Effector memory CD4-positive, alpha-beta T cell (primary cell): ENCODE measurements around the gene LDLRAD4.

Source experiments
- DNase-seq, 3 donors: peaks; one replicate each; pipeline ENCODE4 v3.0.0-alpha.2; 2020
- H3K27ac ChIP-seq: 2 replicates; pipeline ENCODE4 v1.7.0; 2013; ENCODE audit warnings: mild to moderate bottlenecking, low read length, moderate library complexity; ENCODE audit not compliant: insufficient read depth, poor library complexity, severe bottlenecking
- H3K27me3 ChIP-seq: replicated peaks from 2 replicates; pipeline ENCODE4 v1.7.0; 2013; ENCODE audit warnings: mild to moderate bottlenecking, low read length; ENCODE audit not compliant: insufficient read depth, control insufficient read depth, poor library complexity, severe bottlenecking
- H3K36me3 ChIP-seq: 2 replicates; pipeline ENCODE4 v1.7.0; 2013; ENCODE audit warnings: mild to moderate bottlenecking, low read length, moderate library complexity; ENCODE audit not compliant: control insufficient read depth, insufficient read depth
- H3K4me1 ChIP-seq: 2 replicates; pipeline ENCODE4 v1.7.0; 2013; ENCODE audit warnings: low read length, mild to moderate bottlenecking; ENCODE audit not compliant: control insufficient read depth, insufficient read depth, poor library complexity, severe bottlenecking
- H3K4me3 ChIP-seq: 2 replicates; pipeline ENCODE4 v1.7.0; 2013; ENCODE audit warnings: low read length, low read depth, mild to moderate bottlenecking; ENCODE audit not compliant: insufficient read depth, poor library complexity, severe bottlenecking
- H3K9me3 ChIP-seq: 2 replicates; pipeline ENCODE4 v1.7.0; 2013; ENCODE audit warnings: mild to moderate bottlenecking, low read length, moderate library complexity; ENCODE audit not compliant: control insufficient read depth

The LDLRAD4 gene

DNA sequence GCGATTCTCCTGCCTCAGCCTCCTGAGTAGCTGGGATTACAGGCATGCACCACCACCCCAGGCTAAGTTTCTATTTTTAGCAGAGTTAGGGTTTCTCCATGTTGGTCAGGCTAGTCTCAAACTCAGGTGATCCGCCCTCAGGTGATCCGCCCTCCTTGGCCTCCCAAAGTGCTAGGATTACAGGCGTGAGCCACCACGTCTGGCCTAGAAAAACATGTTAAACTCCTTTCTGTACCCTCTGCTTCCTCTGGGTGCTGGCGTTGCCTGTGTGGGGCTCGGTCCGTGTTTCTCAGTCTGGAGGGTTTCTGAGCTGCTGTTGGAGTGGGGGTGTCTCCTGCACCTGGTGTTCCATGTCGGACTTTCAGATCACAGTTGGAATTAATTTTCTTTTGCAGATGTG lies 17.9 kb downstream of the LDLRAD4 start:
- Histone ChIP-seq H3K27me3 (no peaks in the 10 kb centered on the region), H3K27ac (no peak overlapping the region), H3K9me3 (no peaks in the 10 kb centered on the region), H3K36me3 (no peaks in the 10 kb centered on the region), H3K4me1 (no peaks in the 10 kb centered on the region), H3K4me3 (no peak overlapping the region)
- no peak for DNase-seq

GRCh38 chr18:13237073-13237472 lies 18.5 kb downstream of the LDLRAD4 start:
- Histone ChIP-seq H3K27me3 (no peaks in the 10 kb centered on the region), H3K4me1 (no peaks in the 10 kb centered on the region), H3K9me3 (no peaks in the 10 kb centered on the region), H3K4me3 (no peak overlapping the region), H3K27ac (no peak overlapping the region), H3K36me3 (no peaks in the 10 kb centered on the region)
- no peak for DNase-seq

DNA sequence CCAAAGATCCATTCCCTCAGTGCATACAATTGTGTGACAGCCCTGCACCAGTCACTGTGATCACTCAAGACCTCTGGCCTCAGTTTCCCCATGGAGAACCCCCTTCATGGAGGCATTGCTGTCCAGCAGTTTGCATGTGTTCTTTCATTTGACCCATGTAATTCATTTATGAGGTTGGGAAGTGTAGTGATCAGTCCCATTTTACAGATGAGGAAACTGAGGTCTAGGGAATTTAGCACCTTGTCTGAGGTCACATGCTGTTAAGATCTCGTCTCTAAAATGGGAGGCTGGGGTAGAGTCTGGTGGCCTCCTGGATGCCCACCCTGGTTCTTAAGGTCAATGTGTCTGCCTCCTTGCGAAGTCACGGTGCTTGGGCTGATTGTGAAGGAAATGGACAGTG lies 19.1 kb downstream of the LDLRAD4 start:
- DNase-seq: no peak
- H3K27me3 ChIP-seq: no peaks in the 10 kb centered on the region
- no peaks in the 10 kb centered on the region for H3K4me1 ChIP-seq
- H3K4me3 ChIP-seq: no peak overlapping the region
- no peaks in the 10 kb centered on the region for H3K36me3 ChIP-seq
- H3K9me3 ChIP-seq: no peaks in the 10 kb centered on the region
- H3K27ac ChIP-seq: no peak overlapping the region

GRCh38 chr18:13239171-13239956 lies 20.8 kb downstream of the LDLRAD4 start:
- H3K36me3 ChIP-seq: no peaks in the 10 kb centered on the region
- no peaks in the 10 kb centered on the region for H3K27me3 ChIP-seq
- H3K4me1 ChIP-seq: no peaks in the 10 kb centered on the region
- H3K9me3 ChIP-seq: no peaks in the 10 kb centered on the region
- no peak overlapping the region for H3K27ac ChIP-seq
- no peak for DNase-seq
- no peak overlapping the region for H3K4me3 ChIP-seq

- Histone ChIP-seq H3K4me3 (no peak overlapping the region), H3K36me3 (no peaks in the 10 kb centered on the region), H3K27ac (no peak overlapping the region), H3K27me3 (no peaks in the 10 kb centered on the region), H3K9me3 (no peaks in the 10 kb centered on the region), H3K4me1 (no peaks in the 10 kb centered on the region)
- no peak for DNase-seq
Observed at GRCh38 chr18:13240060-13240725, 21.6 kb downstream of the LDLRAD4 start.

- no peaks in the 10 kb centered on the region for H3K27me3 ChIP-seq
- H3K27ac ChIP-seq: no peak overlapping the region
- H3K4me3 ChIP-seq: no peak overlapping the region
- H3K4me1 ChIP-seq: no peaks in the 10 kb centered on the region
- DNase-seq: no peak
- no peaks in the 10 kb centered on the region for H3K9me3 ChIP-seq
- H3K36me3 ChIP-seq: no peaks in the 10 kb centered on the region
Observed at GRCh38 chr18:13241083-13241892, 22.7 kb downstream of the LDLRAD4 start.

GRCh38 chr18:13241893-13242175 lies 23.3 kb downstream of the LDLRAD4 start:
- Histone ChIP-seq H3K4me3 (no peak overlapping the region), H3K36me3 (no peaks in the 10 kb centered on the region), H3K4me1 (no peaks in the 10 kb centered on the region), H3K27ac (no peak overlapping the region), H3K9me3 (no peaks in the 10 kb centered on the region), H3K27me3 (no peaks in the 10 kb centered on the region)
- no peak for DNase-seq

GRCh38 chr18:13242797-13243196 lies 24.2 kb downstream of the LDLRAD4 start:
- no peak overlapping the region for H3K27ac ChIP-seq
- H3K27me3 ChIP-seq: no peaks in the 10 kb centered on the region
- no peak for DNase-seq
- no peak overlapping the region for H3K4me3 ChIP-seq
- H3K4me1 ChIP-seq: no peaks in the 10 kb centered on the region
- no peaks in the 10 kb centered on the region for H3K9me3 ChIP-seq
- no peaks in the 10 kb centered on the region for H3K36me3 ChIP-seq

- Histone ChIP-seq H3K9me3 (no peaks in the 10 kb centered on the region), H3K27ac (no peak overlapping the region), H3K4me1 (no peaks in the 10 kb centered on the region), H3K36me3 (no peaks in the 10 kb centered on the region), H3K27me3 (no peaks in the 10 kb centered on the region), H3K4me3 (no peak overlapping the region)
- no peak for DNase-seq
Observed at GRCh38 chr18:13243363-13243762, 24.8 kb downstream of the LDLRAD4 start.

GRCh38 chr18:13244135-13244534 lies 25.6 kb downstream of the LDLRAD4 start:
- Histone ChIP-seq H3K4me1 (no peaks in the 10 kb centered on the region), H3K27me3 (no peaks in the 10 kb centered on the region), H3K27ac (no peak overlapping the region), H3K4me3 (no peak overlapping the region), H3K36me3 (no peaks in the 10 kb centered on the region), H3K9me3 (no peaks in the 10 kb centered on the region)
- no peak for DNase-seq
